HepG2 (cell line): Measurements from ENCODE around the gene TLK2. TPM values are rescaled to one million over a fixed set of nuclear protein-coding genes. Genes with fewer than 3 reads are reported as not detected.
A peak's percentile ranks its signal among the peaks of the same experiment; 100 is the strongest.
"Not testable (repeated sequence)": the region's sequence is repeated elsewhere in the genome, so short reads cannot be mapped to it uniquely, and the experiment has no call there.

ENCODE experiments used
- ATAC-seq: fragments of 200-7000 bp; cut with Tn5 transposase; 3 replicates; pipeline ENCODE4 v1.9.1; 2020; ENCODE audit warnings: mild to moderate bottlenecking, moderate library complexity
- BruUV-seq: library from RNA; stranded (reverse); fragments of 400-500 nt; replicated peaks from 2 replicates; lab custom pipeline; 2021; lab: Mats Ljungman, UMichigan
- CTCF ChIA-PET: fragments of 300-600 bp; formaldehyde crosslinking; extraction: SDS; loops from one replicate; lab custom pipeline; 2021; ENCODE audit warnings: low total read pairs, inconsistent platforms, low intra/inter-chr PET ratio; lab: Yijun Ruan, JAX
- POLR2A ChIA-PET: fragments of 350-600 bp; sonication (Branson Sonifier 250); formaldehyde crosslinking; loops from one replicate; lab custom pipeline; 2020; ENCODE audit warnings: antibody characterized with exemption, inconsistent platforms; lab: Yijun Ruan, JAX
- DNase-seq: peaks from one replicate; pipeline ENCODE4 v3.0.0-alpha.2; 2015; ENCODE audit warnings: low spot score
- FAIRE-seq: peaks from 3 replicates; lab custom pipeline; 2011; peaks lifted over from hg19 to GRCh38; lab: Jason Lieb, UNC
- H2AFZ ChIP-seq: one replicate; pipeline ENCODE4 v1.6.1; 2011; ENCODE audit warnings: low read length, inconsistent platforms
- H3K27ac ChIP-seq: fragments of 300-600 bp; 3 replicates; pipeline ENCODE4 v1.8.0; 2011; ENCODE audit warnings: mixed run types, mild to moderate bottlenecking, mixed read lengths, low read length, inconsistent platforms; ENCODE audit not compliant: insufficient read depth; ENCODE audit errors: extremely low read length
- H3K27me3 ChIP-seq, 2 experiments: fragments of 200-600 bp in 1 of 2; 2 replicates in 1 of 2; 3 replicates in 1 of 2; pipeline versions ENCODE4 v1.6.0 to v1.8.0; 2011; ENCODE audit warnings: low read length in 2 of 2, mild to moderate bottlenecking in 2 of 2, moderate library complexity in 2 of 2, inconsistent platforms in 1 of 2; ENCODE audit not compliant: insufficient read depth in 2 of 2, control insufficient read depth in 1 of 2
- H3K36me3 ChIP-seq, 2 experiments: fragments of 200-600 bp in 1 of 2; replicated peaks in 1 of 2; 2 replicates in 1 of 2; 3 replicates in 1 of 2; pipeline versions ENCODE4 v1.5.1 to v1.8.0; 2011; ENCODE audit warnings: low read length in 2 of 2, inconsistent platforms in 1 of 2; ENCODE audit not compliant: insufficient read depth in 2 of 2, control insufficient read depth in 1 of 2
- H3K4me1 ChIP-seq: 2 replicates; pipeline ENCODE4 v1.5.1; 2012; ENCODE audit warnings: low read length, inconsistent platforms; ENCODE audit not compliant: insufficient read depth
- H3K4me2 ChIP-seq: 2 replicates; pipeline ENCODE4 v1.6.0; 2011; ENCODE audit warnings: low read depth, low read length, inconsistent platforms
- H3K4me3 ChIP-seq, 3 experiments: fragments of 200-600 bp in 1 of 3; sonication (generic), shearing (Covaris generic) in 1 of 3; replicated peaks in 1 of 3; 2 replicates each; pipeline ENCODE4 v1.5.1; 2011 to 2016; ENCODE audit warnings: low read length in 3 of 3, inconsistent platforms in 2 of 3, low read depth in 2 of 3, mild to moderate bottlenecking in 2 of 3, control low read depth in 1 of 3, mixed read lengths in 1 of 3; ENCODE audit not compliant: insufficient read depth in 1 of 3
- H3K79me2 ChIP-seq: one replicate; pipeline ENCODE4 v1.6.1; 2011; ENCODE audit warnings: low read length, inconsistent platforms; ENCODE audit not compliant: insufficient read depth
- H3K9ac ChIP-seq: 2 replicates; pipeline ENCODE4 v1.6.0; 2011; ENCODE audit warnings: mild to moderate bottlenecking, low read depth, low read length, inconsistent platforms; ENCODE audit not compliant: insufficient read depth
- H3K9me3 ChIP-seq: 2 replicates; pipeline ENCODE4 v1.5.1; 2012; ENCODE audit warnings: mild to moderate bottlenecking, low read length
- H4K20me1 ChIP-seq: 2 replicates; pipeline ENCODE4 v1.6.0; 2011; ENCODE audit warnings: inconsistent platforms, mild to moderate bottlenecking, low read length, moderate library complexity; ENCODE audit not compliant: insufficient read depth
- ASH2L ChIP-seq: fragments of 300-600, 200-600 bp; sonication (generic); IDR thresholded peaks from 2 replicates; pipeline ENCODE4 v1.7.0; 2017; ENCODE audit warnings: low read depth, mild to moderate bottlenecking, moderate library complexity, mixed read lengths, low read length; ENCODE audit not compliant: insufficient read length
- PHF8 ChIP-seq: sonication (generic); formaldehyde crosslinking; IDR thresholded peaks from 2 replicates; pipeline ENCODE4 v1.5.0; 2020; ENCODE audit warnings: missing genetic modification reagents
- SAP130 ChIP-seq: IDR thresholded peaks from 2 replicates; pipeline ENCODE4 v1.6.1; 2016; ENCODE audit warnings: low read depth
- ZFX ChIP-seq: sonication (generic); formaldehyde crosslinking; IDR thresholded peaks from 2 replicates; pipeline ENCODE4 v1.4.0; 2020; ENCODE audit warnings: mild to moderate bottlenecking, low read depth, missing genetic modification reagents, moderate library complexity
- ZFY ChIP-seq: sonication (generic); formaldehyde crosslinking; IDR thresholded peaks from 2 replicates; pipeline ENCODE4 v1.4.0; 2020; ENCODE audit warnings: missing genetic modification reagents
- WGBS: methylation state at CpG from one replicate; pipeline ENCODE4 v1.1.6; 2017; ENCODE audit warnings: low lambda C conversion rate; 5-methylcytosine and 5-hydroxymethylcytosine counted together
- in situ Hi-C: cut with HindIII; loops from 2 replicates; pipeline ENCODE4 v1.10.0; 2017; ENCODE audit warnings: low pct_unique_long_range_greater_than_20kb; ENCODE audit not compliant: extremely low pct_ligation_motif_present
- intact Hi-C: fragments of 100-400 bp; cut with micrococcal nuclease; formaldehyde crosslinking; loops from one replicate; pipeline ENCODE4 v1.10.0; 2022; ENCODE audit not compliant: unreplicated experiment
- polyA plus RNA-seq, 8 experiments: library from polyadenylated mRNA; depleted of rRNA in 3 of 8; stranded (reverse) in 7 of 8; unstranded in 1 of 8; fragments of >200 nt; fragmentation: Illumina TruSeq in 4 of 8; extraction: Trizol in 4 of 8; gene quantifications; 2 replicates each; pipeline versions ENCODE4 v1.2.1 to v1.2.3, GENCODE V29; 2011 to 2016; ENCODE audit warnings: low read depth in 4 of 8, missing spikeins in 1 of 8, mixed read lengths in 1 of 8; ENCODE audit not compliant: insufficient read depth in 1 of 8
- total RNA-seq, 5 experiments: library from RNA; depleted of rRNA; stranded (reverse); fragments of >200 nt; fragmentation: Illumina TruSeq; extraction: Trizol; gene quantifications; 2 replicates each; pipeline ENCODE4 v1.2.3, GENCODE V29; 2016; ENCODE audit warnings: low read depth in 1 of 5
- TF ChIP-seq, protein P1 (sequence below), 2 experiments: sonication (generic) in 1 of 2; formaldehyde crosslinking in 1 of 2; IDR thresholded peaks; 2 replicates each; pipeline versions ENCODE4 v1.4.0 to v1.6.1; 2018 to 2020; ENCODE audit warnings: missing genetic modification reagents in 2 of 2, borderline replicate concordance in 1 of 2, low read depth in 1 of 2, mild to moderate bottlenecking in 1 of 2, missing biosample characterization in 1 of 2

TLK2 gene
- total and polyA plus RNA-seq, 2 of the 13 experiments (the other 11 are each of a cell fraction or from before 2014, with no cell fraction given), result 58.7 to 60.8 TPM

DNA sequence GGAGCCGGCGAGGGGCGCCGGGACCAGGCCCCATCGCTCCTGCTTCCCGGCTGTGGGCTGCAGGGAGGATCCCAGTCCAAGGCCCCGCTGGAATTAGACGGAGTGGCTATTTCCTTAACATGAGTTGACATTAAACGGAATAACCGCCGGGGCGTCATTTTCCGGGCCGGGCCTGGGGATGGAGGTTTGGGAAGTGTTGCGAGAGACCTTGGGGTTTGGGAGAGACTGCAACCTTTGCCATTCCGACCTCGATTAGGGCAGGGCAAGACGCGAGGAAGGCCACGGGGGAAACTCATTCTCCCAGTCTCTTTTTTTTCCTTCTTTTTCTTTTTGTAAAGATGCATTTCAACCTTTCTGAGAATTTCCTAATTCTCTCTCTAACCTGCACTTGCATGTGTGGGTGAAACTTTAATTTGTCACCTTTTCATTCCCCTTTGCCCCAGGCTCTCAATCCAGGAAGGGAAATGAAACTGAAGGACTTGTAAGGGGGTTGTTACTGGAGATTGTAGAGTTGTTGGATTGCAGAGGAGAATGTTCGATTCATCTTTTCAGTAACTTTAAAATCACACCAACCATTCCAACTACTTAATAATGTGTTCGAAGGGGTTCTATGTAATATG, 1.1 kb downstream of the TLK2 start:
- H3K27ac ChIP-seq, result peak overlapping the region; percentile 68
- H3K36me3 ChIP-seq, POLR2A ChIA-PET, DNase-seq, in situ Hi-C loops, CTCF ChIA-PET, H2AFZ ChIP-seq, H3K27me3 ChIP-seq, intact Hi-C loops, H3K9me3 ChIP-seq: not testable (repeated sequence)
- H3K4me1 ChIP-seq, result peaks cover 34% of the 10 kb centered on the region
- TF ChIP-seq PHF8 (CRISPR knock-in tag) (peak; percentile 64), SAP130 (CRISPR knock-in tag) (peak; percentile 29), ASH2L (peak; percentile 40), ZFY (peak; percentile 5; the same call in 1 of the 2 replicates), ZFX (CRISPR knock-in tag) (peak; percentile 61)
- TF ChIP-seq, protein P1, sequence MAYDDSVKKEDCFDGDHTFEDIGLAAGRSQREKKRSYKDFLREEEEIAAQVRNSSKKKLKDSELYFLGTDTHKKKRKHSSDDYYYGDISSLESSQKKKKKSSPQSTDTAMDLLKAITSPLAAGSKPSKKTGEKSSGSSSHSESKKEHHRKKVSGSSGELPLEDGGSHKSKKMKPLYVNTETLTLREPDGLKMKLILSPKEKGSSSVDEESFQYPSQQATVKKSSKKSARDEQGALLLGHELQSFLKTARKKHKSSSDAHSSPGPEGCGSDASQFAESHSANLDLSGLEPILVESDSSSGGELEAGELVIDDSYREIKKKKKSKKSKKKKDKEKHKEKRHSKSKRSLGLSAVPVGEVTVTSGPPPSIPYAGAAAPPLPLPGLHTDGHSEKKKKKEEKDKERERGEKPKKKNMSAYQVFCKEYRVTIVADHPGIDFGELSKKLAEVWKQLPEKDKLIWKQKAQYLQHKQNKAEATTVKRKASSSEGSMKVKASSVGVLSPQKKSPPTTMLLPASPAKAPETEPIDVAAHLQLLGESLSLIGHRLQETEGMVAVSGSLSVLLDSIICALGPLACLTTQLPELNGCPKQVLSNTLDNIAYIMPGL (CRISPR knock-in tag; IDR thresholded peaks at IDR 0.05; ENCODE audit: borderline replicate concordance in 1 of 2, low read depth in 1 of 2), result peak in 1 of 2 experiments; percentile 51; a peak in 1 of 4 replicates
- H3K4me2 ChIP-seq, result peak overlapping the region; percentile 81
- peaks cover 17% of the 10 kb centered on the region; the same call in 1 of the 2 replicates for H4K20me1 ChIP-seq
- ATAC-seq (peak; percentile 39), FAIRE-seq (peak; percentile 56)
- H3K4me3 ChIP-seq, result peak overlapping the region; percentile 78 to 93 (median 81)
- H3K79me2 ChIP-seq, result peaks cover 39% of the 10 kb centered on the region
- peak overlapping the region; percentile 83 for H3K9ac ChIP-seq
- BruUV-seq, result TSS peak; percentile 59
- WGBS, result 2% methylated on average over 18 of the region's 22 CpGs
